ENCODE results near the gene SCARB1.

DNA sequence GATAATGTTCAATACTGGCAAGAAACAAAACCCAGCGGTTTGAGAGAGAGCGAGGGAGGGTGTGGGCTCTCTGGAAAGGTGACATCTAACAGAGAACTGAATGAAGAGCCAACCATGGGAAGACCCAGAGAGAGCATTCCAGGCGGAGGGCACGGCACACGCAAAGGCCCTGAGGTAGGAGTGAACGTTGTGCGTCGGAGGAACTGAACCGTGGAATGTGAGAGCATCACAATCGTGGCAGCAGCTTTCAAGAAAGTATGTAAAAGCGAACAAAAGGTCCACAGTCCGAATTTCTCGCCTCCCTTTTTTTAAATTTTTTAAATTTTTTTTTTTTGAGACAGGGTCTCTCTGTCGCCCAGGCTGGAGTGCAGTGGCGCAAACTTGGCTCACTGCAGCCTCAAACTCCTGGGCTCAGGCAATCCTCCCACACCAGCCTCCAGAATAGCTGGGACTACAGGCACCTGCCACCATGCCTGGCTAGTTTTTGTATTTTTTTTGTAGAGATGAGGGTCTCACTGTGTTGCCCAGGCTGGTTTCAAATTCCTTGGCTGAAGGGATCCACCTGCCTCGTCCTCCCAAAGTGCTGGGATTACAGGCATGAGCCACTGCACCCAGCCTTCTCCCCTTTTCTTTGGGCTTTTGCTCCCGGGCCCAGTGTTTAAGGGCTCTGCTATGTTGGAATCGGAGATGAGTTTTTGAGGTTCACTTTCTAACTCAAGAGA lies 15.3 kb upstream of the SCARB1 start:
- TF ChIP-seq, protein P1, sequence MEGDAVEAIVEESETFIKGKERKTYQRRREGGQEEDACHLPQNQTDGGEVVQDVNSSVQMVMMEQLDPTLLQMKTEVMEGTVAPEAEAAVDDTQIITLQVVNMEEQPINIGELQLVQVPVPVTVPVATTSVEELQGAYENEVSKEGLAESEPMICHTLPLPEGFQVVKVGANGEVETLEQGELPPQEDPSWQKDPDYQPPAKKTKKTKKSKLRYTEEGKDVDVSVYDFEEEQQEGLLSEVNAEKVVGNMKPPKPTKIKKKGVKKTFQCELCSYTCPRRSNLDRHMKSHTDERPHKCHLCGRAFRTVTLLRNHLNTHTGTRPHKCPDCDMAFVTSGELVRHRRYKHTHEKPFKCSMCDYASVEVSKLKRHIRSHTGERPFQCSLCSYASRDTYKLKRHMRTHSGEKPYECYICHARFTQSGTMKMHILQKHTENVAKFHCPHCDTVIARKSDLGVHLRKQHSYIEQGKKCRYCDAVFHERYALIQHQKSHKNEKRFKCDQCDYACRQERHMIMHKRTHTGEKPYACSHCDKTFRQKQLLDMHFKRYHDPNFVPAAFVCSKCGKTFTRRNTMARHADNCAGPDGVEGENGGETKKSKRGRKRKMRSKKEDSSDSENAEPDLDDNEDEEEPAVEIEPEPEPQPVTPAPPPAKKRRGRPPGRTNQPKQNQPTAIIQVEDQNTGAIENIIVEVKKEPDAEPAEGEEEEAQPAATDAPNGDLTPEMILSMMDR (IDR thresholded peaks at IDR 0.05; ENCODE audit: borderline replicate concordance, extremely low read depth, low read length, poor library complexity, severe bottlenecking) = no peak
- TF ChIP-seq EZH2 (IDR thresholded peaks at IDR 0.05; ENCODE audit: borderline replicate concordance, low read depth, low read length, severe bottlenecking) = no peak

All from DND-41 (cell line).